Ovary (tissue), 3 donors: Measurements from ENCODE around the gene DONSON.

ENCODE experiments used
- CTCF ChIP-seq, 3 donors: fragments of 450-650 bp in 2 of 3; fragments of 200-600 bp in 1 of 3; IDR thresholded peaks; one replicate each; pipeline versions ENCODE4 v1.5.1 to v1.8.0; 2016 to 2022; ENCODE audit warnings: antibody characterized with exemption in 3 of 3, mild to moderate bottlenecking in 1 of 3
- EP300 ChIP-seq: sonication (generic); formaldehyde crosslinking; IDR thresholded peaks from one replicate; pipeline ENCODE4 v1.6.1; 2017; ENCODE audit warnings: antibody characterized with exemption
- donor health status: DM: no; HTN: no; CAD: no.

- TF ChIP-seq CTCF (IDR thresholded peaks at IDR 0.05), result no peak
- TF ChIP-seq EP300, result no peak
Measured at GRCh38 chr21:33551664-33552063, 36.8 kb downstream of the DONSON start.
